GM10248 (cell line): ENCODE data around the gene CTTN.

Experiments used
- CTCF ChIA-PET: fragments of 300-600 bp; sonication (Branson Sonifier 250); formaldehyde crosslinking; extraction: SDS; loops from one replicate; lab custom pipeline; 2021; ENCODE audit warnings: antibody characterized with exemption; lab: Yijun Ruan, JAX
- POLR2A ChIA-PET: fragments of 350-650 bp; sonication (Branson Sonifier 250); formaldehyde crosslinking; extraction: SDS; loops from one replicate; lab custom pipeline; 2020; ENCODE audit warnings: antibody characterized with exemption; lab: Yijun Ruan, JAX
- DNase-seq: peaks from one replicate; pipeline ENCODE4 v3.0.0; 2012; ENCODE audit errors: extremely low spot score
- TF ChIP-seq, protein P1 (sequence below): IDR thresholded peaks from 2 replicates; pipeline ENCODE4 v1.5.1; 2012; ENCODE audit warnings: mild to moderate bottlenecking, low read depth; ENCODE audit errors: extremely low read depth, missing control alignments, control extremely low read depth

Gene CTTN

DNA sequence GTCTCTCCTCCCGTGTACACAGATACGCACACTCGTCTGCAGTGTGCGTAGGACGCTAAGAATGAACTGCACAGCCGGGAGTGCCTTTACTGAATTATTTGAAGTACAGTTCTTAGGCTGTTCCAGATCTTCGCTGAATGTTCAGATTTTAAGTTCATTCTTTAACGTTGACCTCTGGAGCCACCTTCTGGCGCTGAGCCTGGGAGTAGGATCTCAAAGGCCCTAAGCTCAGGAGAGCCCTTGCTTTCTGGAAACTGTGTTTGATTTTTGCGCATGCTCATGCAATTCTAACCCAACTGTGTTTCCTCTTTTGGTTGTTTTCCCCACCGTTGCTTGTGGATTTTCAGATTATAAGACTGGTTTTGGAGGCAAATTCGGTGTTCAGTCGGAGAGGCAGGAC is 22.8 kb downstream of the CTTN start:
- no peak for DNase-seq
- TF ChIP-seq, protein P1, sequence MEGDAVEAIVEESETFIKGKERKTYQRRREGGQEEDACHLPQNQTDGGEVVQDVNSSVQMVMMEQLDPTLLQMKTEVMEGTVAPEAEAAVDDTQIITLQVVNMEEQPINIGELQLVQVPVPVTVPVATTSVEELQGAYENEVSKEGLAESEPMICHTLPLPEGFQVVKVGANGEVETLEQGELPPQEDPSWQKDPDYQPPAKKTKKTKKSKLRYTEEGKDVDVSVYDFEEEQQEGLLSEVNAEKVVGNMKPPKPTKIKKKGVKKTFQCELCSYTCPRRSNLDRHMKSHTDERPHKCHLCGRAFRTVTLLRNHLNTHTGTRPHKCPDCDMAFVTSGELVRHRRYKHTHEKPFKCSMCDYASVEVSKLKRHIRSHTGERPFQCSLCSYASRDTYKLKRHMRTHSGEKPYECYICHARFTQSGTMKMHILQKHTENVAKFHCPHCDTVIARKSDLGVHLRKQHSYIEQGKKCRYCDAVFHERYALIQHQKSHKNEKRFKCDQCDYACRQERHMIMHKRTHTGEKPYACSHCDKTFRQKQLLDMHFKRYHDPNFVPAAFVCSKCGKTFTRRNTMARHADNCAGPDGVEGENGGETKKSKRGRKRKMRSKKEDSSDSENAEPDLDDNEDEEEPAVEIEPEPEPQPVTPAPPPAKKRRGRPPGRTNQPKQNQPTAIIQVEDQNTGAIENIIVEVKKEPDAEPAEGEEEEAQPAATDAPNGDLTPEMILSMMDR: no peak
- CTCF ChIA-PET: interaction anchor here (1.0 kb wide), 1 partner anchor 20 kb away, joined by 4 read pairs; no protein-coding TSS in a partner anchor
- POLR2A ChIA-PET: no interaction called here

DNA sequence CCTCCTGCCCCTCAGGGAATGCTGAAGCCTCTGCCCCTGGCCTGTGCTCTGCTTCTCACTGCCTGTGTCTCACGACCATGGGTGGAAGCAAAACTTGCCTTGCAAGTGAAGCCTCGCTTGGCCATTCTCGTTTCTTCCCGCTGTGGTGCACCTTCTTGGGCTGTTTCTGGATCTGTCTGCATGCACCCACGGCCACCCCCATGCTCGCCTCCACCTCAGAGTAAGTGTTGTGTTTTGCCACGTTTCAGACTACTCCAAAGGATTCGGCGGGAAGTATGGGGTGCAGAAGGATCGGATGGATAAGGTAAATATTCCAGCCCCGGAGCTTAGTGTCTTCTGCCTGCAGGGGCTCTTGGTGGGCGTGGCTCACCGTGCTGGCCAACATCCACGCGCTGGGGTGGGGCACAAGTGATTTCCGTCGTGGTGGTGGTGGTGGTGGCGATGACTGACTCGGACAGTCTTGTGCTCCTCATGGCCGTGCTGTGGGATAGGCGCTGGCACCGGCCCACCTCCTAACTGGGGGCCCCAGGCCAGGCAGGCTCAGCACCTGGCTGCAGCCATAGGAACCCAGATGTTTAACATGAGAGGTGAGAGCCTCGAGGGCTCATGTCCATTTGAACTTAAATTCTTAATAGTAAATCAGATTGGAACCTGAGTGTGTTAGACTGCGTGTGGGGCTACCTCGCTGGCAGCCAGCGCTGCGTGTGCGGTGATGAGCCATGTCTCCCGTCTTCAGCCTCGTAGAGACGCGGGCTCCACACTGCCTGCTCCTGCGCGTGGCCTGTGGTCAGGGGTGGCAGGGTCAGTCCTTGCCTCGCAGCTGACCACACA is 24.6 kb downstream of the CTTN start:
- no peak for DNase-seq
- ChIA-PET CTCF (no interaction called here), POLR2A (interaction anchor here (0.6 kb wide), 1 partner anchor 122 kb away, joined by 4 read pairs; no protein-coding TSS in a partner anchor)
- TF ChIP-seq, protein P1: no peak

DNA sequence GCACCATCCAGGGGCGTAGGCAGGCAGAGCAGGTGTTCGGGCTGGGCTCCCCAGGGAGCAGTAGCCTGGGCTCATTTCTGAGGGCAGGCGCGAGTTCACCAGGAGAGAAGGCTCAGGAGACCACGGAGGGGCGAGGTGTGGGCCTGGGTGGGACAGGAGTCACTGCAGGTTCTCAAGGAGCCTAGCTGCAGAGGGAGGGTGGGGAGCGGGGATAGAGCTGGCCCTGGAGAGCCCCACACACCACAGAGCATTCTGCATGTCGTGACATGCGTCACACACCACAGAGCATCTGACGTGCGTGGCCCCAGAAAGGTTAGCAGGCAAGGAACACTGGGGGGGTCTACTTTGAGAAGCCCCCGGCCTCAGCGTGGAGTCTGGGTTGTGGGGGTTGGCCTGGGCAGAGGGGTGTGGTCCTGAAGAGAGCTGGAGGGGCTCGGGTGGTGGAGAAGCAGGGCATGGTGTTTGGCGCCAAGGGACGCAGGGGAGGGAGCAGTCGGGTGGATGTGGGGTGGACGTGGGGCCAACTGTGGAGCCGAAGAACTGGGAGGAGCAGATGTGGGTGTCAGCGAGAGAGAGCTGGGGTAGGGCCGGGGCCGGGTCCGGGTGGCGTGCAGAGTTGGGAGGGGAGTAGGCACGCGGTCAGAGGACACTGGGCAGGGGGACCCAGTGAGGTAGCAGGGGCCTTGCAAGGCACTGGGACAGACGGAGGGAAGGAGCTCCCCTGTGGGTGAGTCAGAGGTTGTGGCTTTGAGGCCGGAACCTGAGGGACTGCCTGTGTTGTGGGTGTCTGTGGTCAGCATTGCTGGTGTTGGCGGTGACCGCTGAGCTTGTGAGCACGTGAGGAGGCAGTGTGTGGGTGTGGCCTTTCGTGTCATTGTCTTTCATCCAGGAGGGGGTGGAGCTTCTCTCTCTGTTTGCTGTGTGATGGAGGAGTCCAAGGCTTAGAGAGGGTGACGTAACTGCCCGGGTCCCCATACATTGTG is 25.5 kb downstream of the CTTN start:
- ChIA-PET CTCF (no interaction called here), POLR2A (interaction anchor here (0.5 kb wide), 1 partner anchor 982 kb away, joined by 3 read pairs; no protein-coding TSS in a partner anchor)
- peak; percentile 81 for DNase-seq
- TF ChIP-seq, protein P1: no peak

DNA sequence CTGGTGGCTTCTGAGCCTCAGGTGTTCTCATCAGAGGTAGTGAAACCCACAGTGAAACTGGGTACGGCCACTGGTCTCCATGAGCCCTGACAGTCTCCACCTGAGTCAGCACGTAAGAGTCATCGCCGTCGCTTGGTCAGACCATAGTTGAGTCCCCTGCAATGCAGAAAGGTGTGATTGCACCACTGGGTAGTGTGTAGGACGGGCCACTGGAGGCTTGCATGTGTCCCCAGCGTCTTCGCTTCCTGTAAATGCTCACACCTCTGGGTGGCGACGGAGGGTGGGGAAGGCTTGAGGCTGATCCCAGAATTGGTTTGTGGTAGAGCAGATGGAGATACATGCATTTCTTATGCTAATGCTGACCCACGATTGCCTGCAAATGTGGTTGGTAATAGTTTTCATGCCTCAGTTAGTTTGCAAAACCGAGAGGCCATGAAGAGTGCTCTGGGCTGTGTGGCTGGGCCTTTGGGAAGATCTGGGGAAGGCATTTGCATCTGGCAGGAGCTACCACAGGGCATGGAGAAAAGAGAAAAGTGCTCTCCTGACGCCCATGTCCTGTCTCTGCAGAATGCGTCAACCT is 26.5 kb downstream of the CTTN start:
- TF ChIP-seq, protein P1: no peak
- CTCF ChIA-PET: interaction anchor here (1.4 kb wide), 1 partner anchor 23 kb away, joined by 3 read pairs; no protein-coding TSS in a partner anchor
- peak; percentile 59 for DNase-seq
- POLR2A ChIA-PET: no interaction called here

DNA sequence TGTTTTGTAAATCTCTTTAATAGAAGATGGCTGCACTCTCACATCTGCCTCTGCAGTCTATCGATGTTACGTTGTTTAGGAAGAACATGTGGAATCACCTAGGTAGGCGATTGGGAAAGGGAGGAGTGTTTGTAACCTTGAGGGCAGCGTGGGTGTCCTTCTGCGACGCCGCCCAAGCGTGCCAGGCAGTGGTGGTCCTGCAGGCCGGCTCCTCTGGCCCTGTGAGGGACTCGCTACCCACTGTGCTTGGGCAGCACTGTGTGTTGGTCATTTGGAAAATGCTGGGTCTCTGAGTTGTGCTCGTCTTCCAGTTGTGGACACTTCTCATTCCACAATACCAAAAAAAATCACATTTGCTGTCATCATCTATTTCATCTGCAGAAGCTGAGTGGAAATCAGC is 29.1 kb downstream of the CTTN start:
- POLR2A ChIA-PET: no interaction called here
- CTCF ChIA-PET: interaction anchor here (1.2 kb wide), 1 partner anchor 96 kb away, joined by 3 read pairs; no protein-coding TSS in a partner anchor
- TF ChIP-seq, protein P1: no peak
- DNase-seq: no peak

DNA sequence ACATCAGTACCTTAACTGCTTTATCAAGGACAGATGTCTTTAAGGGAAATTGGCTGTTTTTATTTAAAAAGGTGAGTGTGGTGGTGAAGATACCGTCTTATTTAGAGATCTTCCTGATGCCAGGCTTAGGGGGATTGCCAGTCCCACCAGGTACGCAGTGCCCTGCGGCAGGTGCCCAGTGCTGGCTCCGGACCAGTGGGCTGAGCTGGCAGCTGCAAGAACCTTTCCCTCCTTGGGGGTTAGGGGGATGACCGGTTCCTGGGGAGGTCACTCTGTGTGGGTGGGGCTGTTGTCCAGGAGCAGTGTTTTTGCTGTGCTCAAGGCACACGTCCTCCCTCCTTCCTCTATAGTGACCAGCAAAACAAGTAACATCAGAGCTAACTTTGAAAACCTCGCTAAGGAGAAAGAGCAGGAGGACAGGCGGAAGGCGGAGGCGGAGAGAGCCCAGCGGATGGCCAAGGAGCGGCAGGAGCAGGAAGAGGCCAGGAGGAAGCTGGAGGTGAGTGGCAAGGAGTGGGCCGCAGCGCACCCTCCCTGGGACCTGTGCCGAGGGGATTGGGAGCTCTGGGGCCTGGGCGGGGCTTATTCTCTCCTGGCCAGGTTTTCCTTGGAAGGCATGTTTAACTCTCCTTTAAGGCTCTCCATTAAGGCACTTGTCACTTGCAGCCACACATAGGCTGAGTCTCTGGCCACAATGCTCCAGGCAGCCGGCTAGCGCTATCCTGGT is 30.5 kb downstream of the CTTN start:
- ChIA-PET POLR2A (no interaction called here), CTCF (no interaction called here)
- no peak for DNase-seq
- TF ChIP-seq, protein P1: no peak
